Retinal pigment epithelial cell (primary cell): ENCODE measurements around the gene CCDC112.

Experiments
- DNase-seq: peaks from one replicate; pipeline ENCODE4 v3.0.0-alpha.2; 2010; ENCODE audit warnings: low read depth
- H3K4me3 ChIP-seq: 2 replicates; pipeline ENCODE4 v1.5.1; 2011; ENCODE audit warnings: mild to moderate bottlenecking, low read length, control low read depth, moderate library complexity
- CTCF ChIP-seq: conservative IDR thresholded peaks from 2 replicates; pipeline ENCODE4 v1.5.1; 2011; ENCODE audit warnings: low read depth, low read length, control low read depth, inconsistent platforms

Gene CCDC112

GRCh38 chr5:115325296-115325959, 29.0 kb upstream of the CCDC112 start:
- no peak for DNase-seq
- TF ChIP-seq CTCF = no peak
- H3K4me3 ChIP-seq = no peak overlapping the region

GRCh38 chr5:115324021-115324420, 27.6 kb upstream of the CCDC112 start:
- no peak for TF ChIP-seq CTCF
- no peak for DNase-seq
- H3K4me3 ChIP-seq = no peak overlapping the region

- DNase-seq = no peak
- TF ChIP-seq CTCF = no peak
- no peak overlapping the region for H3K4me3 ChIP-seq
Measured at GRCh38 chr5:115322729-115323128, 26.3 kb upstream of the CCDC112 start.

- no peak for TF ChIP-seq CTCF
- H3K4me3 ChIP-seq = no peak overlapping the region
- no peak for DNase-seq
Measured at GRCh38 chr5:115321309-115321708, 24.9 kb upstream of the CCDC112 start.

GRCh38 chr5:115320515-115320914, 24.1 kb upstream of the CCDC112 start:
- TF ChIP-seq CTCF = no peak
- no peak overlapping the region for H3K4me3 ChIP-seq
- no peak for DNase-seq

GRCh38 chr5:115320006-115320405, 23.6 kb upstream of the CCDC112 start:
- no peak for DNase-seq
- no peak for TF ChIP-seq CTCF
- no peak overlapping the region for H3K4me3 ChIP-seq

- TF ChIP-seq CTCF = no peak
- H3K4me3 ChIP-seq = no peak overlapping the region
- no peak for DNase-seq
Measured at GRCh38 chr5:115319007-115319406, 22.6 kb upstream of the CCDC112 start.
